Fibroblast of skin of left quadriceps (primary cell): ENCODE measurements around the gene CFAP53.

Experiments
- DNase-seq, 2 experiments: peaks; one replicate each; pipeline ENCODE4 v3.0.0-alpha.2; 2013; ENCODE audit warnings: low read depth in 2 of 2

CFAP53 gene

DNA sequence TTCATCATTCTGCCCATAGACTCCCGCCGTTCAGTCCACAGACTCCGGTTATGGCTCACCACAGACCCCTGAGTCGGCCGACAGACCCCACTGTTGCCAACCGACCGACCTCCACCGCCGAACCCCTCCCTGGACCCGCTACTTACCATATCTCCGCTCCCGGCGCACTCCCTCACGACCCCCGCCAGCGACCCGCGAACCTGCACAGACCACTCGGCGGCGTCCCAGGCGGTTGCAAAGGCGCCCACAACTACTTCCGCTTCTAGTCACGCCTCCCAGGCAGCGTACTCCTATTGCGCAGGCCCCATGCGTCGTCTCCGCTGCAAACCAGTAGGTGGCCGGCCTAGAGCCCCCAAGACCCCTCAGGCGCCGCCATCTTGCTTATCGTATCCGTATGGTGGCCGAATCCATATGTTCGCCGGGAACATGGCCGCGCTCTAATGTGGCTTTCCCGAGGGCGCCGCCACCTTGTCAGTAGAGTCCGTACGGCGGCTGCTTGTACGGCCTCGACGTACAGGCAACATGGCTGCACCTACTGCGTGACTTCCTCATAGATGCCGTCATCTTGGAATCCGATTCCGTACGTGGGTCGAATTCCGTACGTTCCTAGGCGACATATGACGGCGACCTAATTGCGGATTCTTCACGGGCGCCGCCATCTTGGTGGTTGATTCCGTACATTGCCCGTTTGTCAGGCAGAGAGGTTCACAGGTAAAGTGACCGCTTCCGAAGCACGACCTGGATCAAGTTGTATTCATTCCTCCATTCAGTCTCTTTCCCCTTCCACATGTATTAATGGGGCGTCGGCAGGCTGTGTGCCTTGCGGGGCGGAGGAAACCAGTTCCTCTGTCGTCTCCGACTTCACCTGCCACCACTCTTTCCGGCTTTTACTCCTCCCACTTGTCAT, 21.4 kb upstream of the CFAP53 start, which contains the start of gene CXXC1:
Gene CXXC1, minus strand, starts transcription at position 252 of the 907 bp plus-strand sequence. Its CDS starts 103 bp downstream, at position 149.
- DNase-seq = peak; percentile 99

DNA sequence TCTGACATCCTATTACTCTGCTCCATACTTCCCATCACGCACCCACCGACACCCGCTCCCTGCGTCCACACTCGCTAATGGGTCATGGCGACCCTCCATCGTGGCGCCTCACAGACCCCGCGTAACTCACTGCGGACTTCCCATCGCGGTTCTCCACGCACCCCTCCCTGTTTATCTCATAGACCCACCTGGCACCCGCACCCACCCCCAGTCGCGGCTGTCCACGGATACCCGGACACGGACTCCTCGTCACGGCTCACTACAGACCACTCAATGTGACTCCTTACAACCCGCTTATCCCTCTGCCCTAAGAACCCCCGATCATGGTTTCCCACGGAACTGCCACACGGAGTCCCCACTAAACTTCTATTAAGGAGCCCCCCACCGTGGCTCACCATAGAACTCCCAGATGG, 20.7 kb upstream of the CFAP53 start:
- DNase-seq = no peak

DNA sequence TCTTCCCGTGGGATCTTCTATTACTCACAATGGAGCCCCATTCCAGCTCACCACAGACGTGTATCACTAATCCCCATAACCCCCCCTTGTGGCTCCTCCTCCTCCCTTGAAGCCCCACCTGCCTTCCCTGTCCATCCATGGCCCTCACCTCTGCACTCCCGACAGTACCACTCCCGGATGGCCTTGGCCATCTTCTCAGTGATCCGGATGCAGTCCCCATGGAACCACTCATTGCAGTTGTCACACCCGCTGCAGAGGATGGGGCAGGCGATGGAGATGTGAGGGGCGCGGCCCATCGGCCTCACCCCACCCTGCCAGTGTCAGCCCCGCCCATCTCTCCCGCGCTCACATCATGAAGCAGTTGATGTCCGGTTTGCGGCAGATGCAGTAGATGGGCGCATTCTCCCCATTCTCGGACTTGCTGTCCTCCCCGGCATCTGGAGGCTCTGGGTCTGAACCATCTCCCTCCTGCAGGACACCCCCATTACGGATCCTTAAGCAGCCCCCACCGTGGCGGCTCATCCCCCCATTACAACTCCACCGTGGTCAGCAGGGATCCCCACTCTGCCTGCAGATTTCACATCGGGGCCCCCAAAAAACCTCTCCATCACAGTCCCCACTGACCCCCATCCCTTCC, 20.2 kb upstream of the CFAP53 start:
- no peak for DNase-seq

DNA sequence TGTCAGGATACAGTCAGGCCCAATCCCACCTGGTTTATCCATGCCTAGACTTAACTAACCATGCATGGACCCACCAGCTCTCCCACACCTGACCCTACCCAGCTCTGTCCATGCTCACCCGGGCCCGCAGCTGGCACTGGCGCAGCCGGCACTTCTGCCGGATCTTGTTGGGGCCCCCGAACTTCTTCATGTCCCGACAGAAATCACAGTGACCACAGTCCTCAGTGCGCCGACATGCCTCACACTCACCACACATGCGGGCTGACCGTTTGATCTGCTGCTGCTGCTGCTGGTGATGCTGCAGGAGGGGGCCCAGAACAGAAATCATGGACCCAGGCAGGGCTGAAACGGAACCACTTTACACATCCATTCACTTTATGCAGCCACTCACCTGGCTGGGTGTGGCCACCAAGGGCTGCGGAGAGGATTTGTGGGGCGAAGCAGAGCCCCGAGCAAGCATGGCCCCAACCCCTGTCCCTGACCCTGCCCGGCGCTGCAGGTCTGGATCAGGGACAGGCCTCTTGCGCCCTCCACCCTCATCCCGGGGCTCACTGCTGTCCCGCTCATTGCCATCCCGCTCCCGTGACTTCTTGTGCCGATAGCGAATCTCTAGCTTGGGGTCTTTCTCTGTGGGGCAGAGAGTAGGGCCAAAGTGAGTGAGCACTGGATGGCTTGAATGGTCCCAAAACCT, 19.5 kb upstream of the CFAP53 start:
- DNase-seq = no peak

DNA sequence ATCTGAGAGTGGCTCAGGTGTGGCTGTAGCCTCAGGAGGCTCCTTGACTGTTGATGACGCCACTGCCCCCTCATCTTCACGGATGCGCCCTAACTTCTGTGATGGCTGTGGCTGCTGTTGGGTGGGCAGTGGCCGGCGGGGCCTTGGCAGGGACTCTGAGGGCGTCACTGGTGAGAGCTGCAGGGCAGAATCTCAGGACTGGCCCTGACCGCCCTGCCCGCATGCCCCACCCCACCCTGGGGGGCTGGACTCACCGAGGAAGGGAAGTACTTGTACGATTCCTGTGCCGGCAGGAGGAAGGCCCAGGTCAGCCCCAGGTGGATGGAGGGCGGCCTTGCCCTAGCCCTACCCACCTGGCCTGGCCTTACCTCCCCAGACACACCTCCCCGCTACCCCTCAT, 18.8 kb upstream of the CFAP53 start:
- no peak for DNase-seq

DNA sequence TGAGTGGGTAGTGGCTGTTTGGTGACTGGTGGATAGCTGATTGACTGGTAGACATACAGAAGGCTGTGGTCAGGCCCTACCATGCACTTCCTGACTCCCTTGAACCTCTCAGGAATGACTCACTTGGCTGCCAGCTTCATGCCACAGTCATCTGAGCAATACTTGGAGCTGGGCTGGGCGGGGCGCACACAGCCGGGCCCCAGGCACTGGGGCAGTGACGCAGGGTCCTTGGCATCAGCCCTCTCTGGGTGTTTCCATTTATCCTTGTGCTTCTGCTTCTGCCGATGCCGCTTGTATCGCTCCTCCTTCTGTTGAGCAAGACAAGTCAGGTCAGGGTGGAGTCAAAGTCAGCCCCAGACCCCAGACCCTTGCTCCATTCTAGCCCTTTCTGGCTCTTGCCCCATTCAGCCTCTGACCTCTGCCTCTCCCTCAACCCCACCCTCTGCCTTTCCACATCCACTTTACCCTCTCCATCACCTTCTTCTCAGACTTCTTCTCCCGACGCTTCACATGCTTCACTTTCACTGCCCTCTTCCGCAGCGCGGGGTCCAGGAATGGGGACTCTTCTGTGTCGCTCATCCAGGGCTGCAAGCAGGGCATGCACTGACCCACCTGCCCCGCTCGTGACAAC, 18.1 kb upstream of the CFAP53 start:
- no peak for DNase-seq

DNA sequence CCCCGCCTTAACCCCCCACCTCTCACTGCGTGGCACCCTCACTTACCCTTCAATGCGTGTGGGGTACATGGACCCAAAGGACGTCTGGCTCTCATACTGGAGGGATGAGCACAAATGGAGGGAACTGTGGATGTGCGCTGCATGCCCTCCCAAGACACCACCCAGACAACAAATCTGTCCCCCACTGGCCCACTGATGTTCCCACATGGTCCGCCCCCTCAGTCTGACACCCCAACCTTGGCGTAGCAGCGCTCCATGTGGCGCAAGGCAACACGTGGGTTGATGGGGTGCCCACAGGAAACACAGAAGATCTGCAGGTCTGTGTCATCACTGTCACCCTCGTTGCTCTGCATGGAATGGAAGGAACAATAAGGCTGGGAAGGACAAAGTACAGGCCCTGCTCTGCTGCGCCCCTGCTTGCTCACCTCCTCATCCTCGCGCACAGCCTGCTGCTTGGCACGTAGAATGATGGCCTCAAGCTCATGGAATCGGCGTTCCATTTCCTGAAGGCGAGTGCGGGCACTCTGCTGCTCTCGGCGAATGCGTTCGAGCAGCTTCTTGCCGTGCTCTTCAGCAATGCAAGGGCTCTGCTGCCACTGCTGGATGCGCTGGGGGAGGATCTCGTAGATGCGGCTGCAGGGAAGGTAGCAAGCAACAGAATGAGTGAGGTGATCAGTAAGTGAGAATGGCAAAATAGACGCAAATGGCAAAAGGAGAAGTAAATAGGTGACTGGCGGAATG, 17.3 kb upstream of the CFAP53 start:
- no peak for DNase-seq

DNA sequence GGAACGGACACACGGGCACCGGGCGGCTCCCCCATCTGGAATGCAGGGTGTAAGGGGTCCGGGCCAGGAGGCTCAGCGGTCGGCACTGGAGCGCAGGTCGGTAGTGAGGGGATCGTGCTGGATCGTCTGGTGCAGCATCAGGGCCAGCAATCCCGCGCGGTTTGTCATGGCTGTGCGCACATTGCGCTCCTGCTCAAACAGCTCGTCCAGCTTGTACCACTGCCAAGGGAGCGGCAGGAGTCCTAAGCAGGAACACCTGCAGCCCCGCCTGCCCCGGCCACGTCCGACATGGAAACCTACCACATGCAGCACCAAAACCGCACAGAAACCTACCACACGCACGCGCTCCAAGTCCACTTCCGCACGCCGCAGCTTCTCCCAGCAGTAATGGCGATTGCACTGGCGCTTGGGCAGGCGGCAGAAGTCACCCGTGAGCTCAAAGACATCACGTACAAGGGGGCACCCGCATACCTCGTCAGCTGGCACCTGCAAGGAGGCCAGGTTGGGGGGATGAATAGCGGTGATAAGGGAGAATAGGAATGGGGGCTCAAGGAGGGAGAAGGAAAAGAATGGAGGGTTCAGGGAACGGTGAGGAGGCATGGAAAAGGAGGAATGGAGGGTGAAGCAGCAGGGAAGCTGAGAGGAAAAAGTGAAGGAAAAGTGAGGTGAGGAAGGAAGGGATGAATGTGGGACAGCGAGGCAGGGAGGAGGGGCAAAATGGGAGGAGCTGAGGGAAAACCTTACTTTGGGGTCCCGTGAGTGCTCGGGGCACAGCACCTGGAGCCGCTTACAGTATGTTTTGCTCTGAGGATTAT, 16.4 kb upstream of the CFAP53 start:
- DNase-seq = no peak

DNA sequence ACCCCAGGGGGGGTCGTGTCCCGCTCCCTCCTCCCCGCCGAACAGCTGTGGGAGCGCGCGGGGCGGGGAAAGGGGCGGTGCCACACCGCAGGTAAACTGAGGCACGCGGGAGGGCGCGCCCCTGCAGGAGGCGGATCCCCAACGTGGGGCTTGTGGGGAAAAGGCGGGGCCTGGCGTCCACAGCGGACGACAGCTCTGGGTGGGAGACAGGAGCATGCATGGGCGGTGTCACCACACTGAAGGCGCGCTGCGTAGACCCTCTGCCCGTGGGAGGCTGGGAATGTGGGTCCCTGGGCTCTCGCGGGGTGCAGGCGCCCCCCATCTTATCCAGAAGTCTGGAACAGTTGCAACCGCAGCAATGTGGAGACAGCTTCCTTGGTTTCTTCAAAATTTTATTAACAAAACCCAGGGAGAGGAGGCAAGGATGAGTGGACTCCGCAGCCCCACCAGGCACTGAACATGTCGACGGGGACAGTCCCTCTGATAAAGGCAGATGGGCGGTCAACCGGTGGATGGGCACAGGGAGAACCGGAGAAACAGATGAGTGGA, 15.8 kb upstream of the CFAP53 start:
- no peak for DNase-seq

DNA sequence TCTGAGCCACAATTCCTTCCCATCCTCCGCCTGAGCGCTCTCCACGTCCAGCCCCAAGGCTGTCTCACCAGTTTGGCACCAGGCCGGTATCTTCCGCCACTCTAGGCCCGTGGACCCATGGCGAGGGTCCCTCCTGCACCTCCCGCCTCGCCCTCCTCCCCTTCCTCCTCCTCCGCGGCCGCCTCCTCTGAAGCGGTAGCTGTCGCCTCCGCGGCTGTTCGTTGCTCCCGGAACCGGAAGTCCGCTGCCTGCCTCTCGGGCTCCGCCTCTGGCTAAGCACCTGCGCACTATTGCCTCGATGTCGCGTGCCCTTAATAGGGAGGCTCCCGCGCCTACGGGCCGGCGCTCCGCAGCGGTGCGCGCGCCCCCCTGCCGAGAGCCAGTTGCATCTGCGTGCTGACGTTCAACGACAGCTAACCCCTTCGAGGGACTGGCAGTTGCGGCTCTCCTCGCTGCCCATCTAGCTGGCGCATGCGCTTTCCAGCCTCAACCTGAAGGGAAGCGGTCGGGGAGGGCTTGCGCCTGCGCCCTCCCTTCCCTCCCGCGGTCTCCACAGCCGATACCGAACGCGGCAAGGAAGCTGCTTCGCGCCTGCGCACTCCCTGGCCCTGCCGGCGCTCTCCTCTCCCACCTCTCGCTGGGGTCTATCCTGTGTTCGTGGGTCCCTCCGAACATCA, 15.1 kb upstream of the CFAP53 start, which contains the start of gene MBD1:
Gene MBD1, minus strand, starts transcription at position 229 of the 677 bp plus-strand sequence. CDS start 1,531 bp downstream, outside the sequence.
- DNase-seq = peak; percentile 97 to 98

DNA sequence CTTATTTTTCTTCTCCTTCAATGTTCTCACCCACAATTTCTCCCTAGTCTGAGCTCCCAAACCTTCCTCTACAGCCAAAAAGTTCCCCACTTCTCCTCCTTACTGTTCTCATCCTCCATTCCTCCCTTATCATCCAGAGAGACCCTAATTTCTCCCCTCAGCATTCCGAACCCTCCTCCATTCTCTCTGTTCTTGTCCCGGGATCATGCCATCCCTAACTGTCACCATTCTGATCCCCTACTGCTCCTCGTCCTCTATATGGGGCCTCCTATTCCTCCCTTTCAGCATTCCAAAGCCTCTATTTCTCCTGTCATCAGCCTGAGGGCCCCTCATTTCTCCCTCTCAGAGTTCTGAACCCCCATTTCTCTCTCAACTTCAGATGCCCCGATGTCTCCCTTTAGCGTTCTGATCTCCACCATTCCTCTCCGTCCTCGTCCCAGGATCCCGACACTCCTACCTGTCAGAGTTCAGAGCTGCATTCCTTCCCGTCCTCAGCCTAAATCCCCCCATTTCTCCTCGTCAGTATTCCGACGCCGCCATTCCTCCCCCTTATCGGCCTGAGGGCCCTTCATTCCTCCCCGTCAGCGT, 14.5 kb upstream of the CFAP53 start:
- DNase-seq = no peak

DNA sequence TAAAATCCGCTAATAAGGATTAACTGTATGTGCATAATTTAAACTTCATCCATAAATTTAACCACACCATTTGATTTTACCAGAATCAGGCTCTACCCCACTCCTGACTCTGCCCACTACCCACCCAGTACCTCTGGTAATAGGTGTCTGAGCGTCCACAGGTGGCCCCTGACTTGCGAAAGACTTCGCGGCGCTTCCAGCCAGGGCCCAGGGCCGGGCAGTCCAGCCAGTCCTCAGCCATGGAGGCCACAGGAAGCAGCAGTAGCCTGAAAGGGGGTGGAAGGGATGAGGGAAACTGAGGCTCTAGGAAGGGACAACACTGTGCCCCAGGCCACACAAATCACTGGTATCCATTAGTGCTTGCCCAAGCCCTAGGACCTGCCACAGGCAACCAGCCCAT, 13.5 kb upstream of the CFAP53 start:
- DNase-seq = no peak

DNA sequence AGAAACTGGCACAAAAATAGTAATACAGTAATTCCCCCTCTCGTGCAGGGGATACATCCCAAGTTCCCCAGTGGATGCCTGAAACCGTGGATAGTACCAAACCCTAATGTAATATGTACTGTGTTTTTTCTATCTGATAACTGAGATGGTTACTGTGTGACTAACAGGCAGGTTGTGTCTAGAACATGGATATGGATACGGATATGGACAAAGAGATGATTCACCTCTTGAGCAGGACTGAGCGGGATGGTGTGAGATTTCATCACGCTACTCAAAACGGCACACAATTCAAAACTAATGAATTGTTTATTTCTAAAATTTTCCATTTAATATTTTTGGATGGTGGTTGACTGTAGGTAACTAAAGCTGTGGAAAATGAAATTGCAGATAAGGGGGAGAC, 11.6 kb upstream of the CFAP53 start:
- no peak for DNase-seq

DNA sequence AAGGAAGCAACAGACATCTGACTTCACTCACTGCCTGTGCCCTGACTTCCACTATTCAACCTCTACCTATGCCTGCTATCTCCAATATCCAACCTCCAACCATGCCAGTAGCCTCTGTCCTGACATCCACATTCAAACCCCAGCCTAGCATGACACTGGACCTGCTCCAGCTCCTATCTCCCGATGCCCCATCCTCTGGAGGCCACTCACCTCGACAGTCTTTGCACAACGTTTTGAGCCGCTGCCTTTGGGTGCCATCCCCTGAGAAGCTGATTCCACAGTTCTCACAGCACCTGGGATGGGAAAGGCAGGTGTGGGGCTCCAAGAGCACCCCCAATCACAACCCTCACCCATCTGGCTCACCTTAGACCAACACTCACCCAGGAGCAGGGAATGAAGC, 10.2 kb upstream of the CFAP53 start:
- no peak for DNase-seq

DNA sequence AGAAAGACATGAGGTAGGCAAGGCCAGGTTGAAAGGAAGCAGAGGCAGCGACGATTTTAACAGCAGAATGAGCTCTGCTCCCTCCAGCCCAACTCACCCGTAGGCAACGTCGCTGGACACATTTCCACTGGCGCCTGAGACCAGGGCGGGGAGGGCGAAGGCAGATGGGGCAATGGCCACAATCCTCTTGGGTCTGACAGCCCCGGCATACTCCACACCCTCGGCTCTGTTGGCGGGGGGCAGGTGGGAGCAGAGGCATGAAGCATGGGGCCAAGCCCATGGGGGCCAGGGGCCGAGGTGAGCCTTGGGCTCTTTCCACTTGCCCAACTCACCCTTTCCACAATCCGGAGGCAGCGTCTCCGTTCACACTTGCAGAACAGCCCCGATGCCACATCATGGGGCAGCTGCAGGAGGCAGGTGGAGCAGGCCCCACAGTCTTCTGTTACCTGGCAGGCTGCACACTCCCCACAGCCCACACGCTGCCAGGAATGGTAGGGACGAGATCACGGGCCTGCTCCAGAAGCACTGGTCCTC, 9.3 kb upstream of the CFAP53 start:
- no peak for DNase-seq

DNA sequence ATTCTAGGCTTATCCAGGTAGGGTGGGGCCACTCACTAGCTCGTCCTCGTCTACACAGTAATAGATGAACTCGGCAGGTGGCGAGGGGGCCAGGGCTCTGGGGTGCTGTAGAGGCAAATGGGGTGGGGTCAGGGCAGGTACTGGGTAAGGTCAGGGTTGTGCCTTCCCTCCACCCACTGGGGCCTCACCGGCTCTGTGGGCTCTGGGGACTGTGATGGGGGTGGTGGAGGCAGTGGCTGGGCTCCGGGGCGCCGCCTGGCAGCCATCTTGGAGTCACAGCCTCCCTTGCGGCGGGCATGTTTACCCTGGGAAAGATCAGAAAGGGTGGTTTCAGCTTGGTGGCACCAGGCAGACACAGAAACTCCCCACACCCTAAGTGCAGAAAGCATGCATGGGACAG, 8.6 kb upstream of the CFAP53 start:
- no peak for DNase-seq

DNA sequence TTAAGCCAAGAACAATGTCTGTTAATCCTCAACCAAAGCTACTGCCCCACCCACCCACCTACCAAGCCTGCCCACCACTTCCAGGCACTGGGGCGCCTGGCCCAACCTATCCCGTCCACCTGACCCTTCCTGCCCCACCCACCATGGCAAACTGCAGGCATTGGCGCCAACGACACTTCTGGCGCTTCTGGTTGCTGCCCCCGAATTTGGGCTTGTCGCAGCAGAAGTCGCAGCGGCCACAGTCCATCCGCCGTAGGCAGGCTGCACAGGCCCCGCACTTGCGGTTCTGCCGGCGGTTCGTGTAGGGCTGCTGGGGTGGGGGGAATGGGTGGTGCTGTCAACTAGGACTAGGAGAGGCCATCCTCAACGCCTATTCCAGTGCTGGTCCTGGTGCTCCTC, 7.7 kb upstream of the CFAP53 start:
- DNase-seq = no peak

DNA sequence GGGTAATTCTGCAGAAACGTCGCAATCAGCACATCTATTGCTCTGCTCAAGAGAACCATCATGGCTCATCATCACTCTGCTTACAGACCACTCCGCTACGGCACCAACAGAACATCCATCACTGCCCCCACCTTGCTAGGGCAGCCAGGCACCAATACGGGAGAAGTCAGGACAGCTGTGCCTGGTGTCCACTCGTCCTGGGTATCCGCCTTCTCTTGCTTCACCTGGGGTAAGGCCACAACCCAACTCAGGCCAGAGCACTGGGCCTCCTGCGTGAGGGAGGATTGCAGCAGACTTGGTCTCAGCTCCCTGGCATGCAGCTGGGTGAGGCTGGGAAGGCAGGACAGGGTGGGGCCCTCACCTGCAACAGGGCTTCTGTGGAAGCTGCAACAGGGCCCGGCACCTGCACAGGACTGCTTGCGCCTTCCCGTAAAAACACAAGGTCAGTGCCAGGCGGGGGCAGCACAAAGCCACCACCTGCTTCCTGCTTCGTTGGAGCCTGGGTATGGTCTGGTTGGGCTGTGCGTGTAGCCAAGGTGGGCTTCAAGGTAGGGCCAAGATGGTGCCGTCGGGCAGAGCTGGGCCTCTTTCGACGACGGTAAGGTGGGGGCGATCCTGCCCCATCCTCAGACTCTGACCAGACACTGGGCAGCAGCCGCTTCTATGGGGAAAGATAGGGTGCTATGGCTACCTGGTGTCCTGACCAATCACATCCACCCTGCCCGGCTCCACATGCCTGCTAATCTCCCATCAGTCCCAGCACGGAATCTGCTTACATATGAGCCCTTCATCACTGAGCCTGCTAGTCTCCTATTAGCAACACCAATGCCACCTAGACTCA, 7.1 kb upstream of the CFAP53 start:
- no peak for DNase-seq
